Nephron (organoid): ENCODE results near the gene BIRC3.

Experiments
- H3K27ac Mint-ChIP-seq, 3 experiments: 2 replicates each; pipeline ENCODE4 v1.8.0; 2020; ENCODE audit warnings: mixed read lengths in 3 of 3, mild to moderate bottlenecking in 2 of 3, moderate library complexity in 1 of 3
- H3K27me3 Mint-ChIP-seq: 2 replicates; pipeline ENCODE4 v1.8.0; 2021; ENCODE audit warnings: low read depth, mild to moderate bottlenecking, moderate library complexity, mixed read lengths
- H3K36me3 Mint-ChIP-seq: 2 replicates; pipeline ENCODE4 v1.8.0; 2020; ENCODE audit warnings: low read depth, mixed read lengths
- H3K4me1 Mint-ChIP-seq: 2 replicates; pipeline ENCODE4 v1.8.0; 2020; ENCODE audit warnings: mixed read lengths
- H3K4me3 Mint-ChIP-seq, 3 experiments: 2 replicates each; pipeline ENCODE4 v1.8.0; 2020; ENCODE audit warnings: mild to moderate bottlenecking in 3 of 3, mixed read lengths in 3 of 3, moderate library complexity in 2 of 3
- H3K9me3 Mint-ChIP-seq: 2 replicates; pipeline ENCODE4 v1.8.0; 2020; ENCODE audit warnings: mixed read lengths
- CTCF ChIP-seq, 3 experiments: fragments of 200-600 bp; sonication (generic); IDR thresholded peaks; one replicate each; pipeline ENCODE4 v1.5.0; 2021; ENCODE audit warnings: antibody characterized with exemption in 3 of 3; ENCODE audit not compliant: unreplicated experiment in 3 of 3

BIRC3 gene

GRCh38 chr11:102272047-102272824, 45.0 kb upstream of the BIRC3 start:
- Mint-ChIP-seq H3K27ac (peak overlapping the region in 1 of 3 experiments; percentile 6), H3K4me1 (peaks cover 62% of the 10 kb centered on the region)

GRCh38 chr11:102274628-102275027, 42.7 kb upstream of the BIRC3 start:
- Mint-ChIP-seq H3K36me3 (no peaks in the 10 kb centered on the region), H3K27me3 (peaks cover 8% of the 10 kb centered on the region), H3K4me1 (peaks cover 52% of the 10 kb centered on the region), H3K9me3 (peaks cover 3% of the 10 kb centered on the region), H3K27ac (peak overlapping the region in 1 of 3 experiments; percentile 40), H3K4me3 (no peak overlapping the region)
- TF ChIP-seq CTCF (IDR thresholded peaks at IDR 0.05; ENCODE audit: unreplicated experiment in 3 of 3), result no peak

More at GRCh38 chr11:102272047-102272824, 45.0 kb upstream of the BIRC3 start:
- H3K4me3 Mint-ChIP-seq, result no peak overlapping the region
- peaks cover 3% of the 10 kb centered on the region for H3K9me3 Mint-ChIP-seq
- peaks cover 14% of the 10 kb centered on the region for H3K27me3 Mint-ChIP-seq
- no peaks in the 10 kb centered on the region for H3K36me3 Mint-ChIP-seq
- no peak for TF ChIP-seq CTCF (IDR thresholded peaks at IDR 0.05; ENCODE audit: unreplicated experiment in 3 of 3)

GRCh38 chr11:102276362-102276761, 40.9 kb upstream of the BIRC3 start:
- TF ChIP-seq CTCF (IDR thresholded peaks at IDR 0.05; ENCODE audit: unreplicated experiment in 3 of 3), result no peak
- peak overlapping the region; percentile 58 to 90 (median 75) for H3K27ac Mint-ChIP-seq
- peaks cover 3% of the 10 kb centered on the region for H3K9me3 Mint-ChIP-seq
- peak overlapping the region in 1 of 3 experiments; percentile 2 for H3K4me3 Mint-ChIP-seq
- H3K36me3 Mint-ChIP-seq, result no peaks in the 10 kb centered on the region
- H3K27me3 Mint-ChIP-seq, result no peaks in the 10 kb centered on the region
- H3K4me1 Mint-ChIP-seq, result peaks cover 57% of the 10 kb centered on the region

- Mint-ChIP-seq H3K9me3 (peaks cover 3% of the 10 kb centered on the region), H3K4me3 (peak overlapping the region in 1 of 3 experiments; percentile 2), H3K4me1 (peaks cover 57% of the 10 kb centered on the region), H3K27ac (peak overlapping the region; percentile 58 to 90 (median 75)), H3K27me3 (no peaks in the 10 kb centered on the region), H3K36me3 (no peaks in the 10 kb centered on the region)
- no peak for TF ChIP-seq CTCF (IDR thresholded peaks at IDR 0.05; ENCODE audit: unreplicated experiment in 3 of 3)
These were observed 40.5 kb upstream of the BIRC3 start for GRCh38 chr11:102276783-102277182.

GRCh38 chr11:102279641-102280170, 37.6 kb upstream of the BIRC3 start:
- Mint-ChIP-seq H3K36me3 (no peaks in the 10 kb centered on the region), H3K27me3 (no peaks in the 10 kb centered on the region), H3K4me1 (peaks cover 41% of the 10 kb centered on the region), H3K9me3 (peaks cover 3% of the 10 kb centered on the region), H3K27ac (peak overlapping the region; percentile 74 to 86 (median 84)), H3K4me3 (peak overlapping the region; percentile 10 to 29 (median 22))
- TF ChIP-seq CTCF (IDR thresholded peaks at IDR 0.05; ENCODE audit: unreplicated experiment in 3 of 3), result peak; percentile 9 to 38 (median 23)
